HFFc6 (cell line): ENCODE data around the gene MAP3K5. TPM values are rescaled to one million over a fixed set of nuclear protein-coding genes. Genes with fewer than 3 reads are reported as not detected.

Experiments
- DNase-seq: peaks from one replicate; pipeline ENCODE4 v3.0.0-alpha.2; 2018
- H3K27ac Mint-ChIP-seq: 2 replicates; pipeline ENCODE4 v1.8.0; 2020; ENCODE audit warnings: mild to moderate bottlenecking, mixed read lengths
- H3K27me3 Mint-ChIP-seq: 2 replicates; pipeline ENCODE4 v1.8.0; 2021; ENCODE audit warnings: mild to moderate bottlenecking, moderate library complexity, mixed read lengths; ENCODE audit not compliant: insufficient read depth
- H3K36me3 Mint-ChIP-seq: 2 replicates; pipeline ENCODE4 v1.8.0; 2021; ENCODE audit warnings: low read depth, mixed read lengths
- H3K4me1 Mint-ChIP-seq: 2 replicates; pipeline ENCODE4 v1.8.0; 2020; ENCODE audit warnings: low read depth, mixed read lengths
- H3K4me3 Mint-ChIP-seq: 2 replicates; pipeline ENCODE4 v1.8.0; 2020; ENCODE audit warnings: mild to moderate bottlenecking, moderate library complexity, mixed read lengths
- H3K9me3 Mint-ChIP-seq: 2 replicates; pipeline ENCODE4 v1.8.0; 2020; ENCODE audit warnings: mild to moderate bottlenecking, mixed read lengths
- CTCF ChIP-seq: fragments of 200-600 bp; sonication (generic); IDR thresholded peaks from 2 replicates; pipeline ENCODE4 v1.5.0; 2021; ENCODE audit warnings: antibody characterized with exemption, mild to moderate bottlenecking
- total RNA-seq, 6 experiments: library from RNA; stranded (reverse); fragmentation: NEBNext Ultra II Directional; extraction: Animal tissue kit (Norgen Biotek cat#: 25700); gene quantifications; 2 replicates in 1 of 6; 3 replicates in 5 of 6; pipeline ENCODE4 v1.2.3, GENCODE V29; 2021

Gene MAP3K5
- total RNA-seq, 6 experiments from 2014 or later = 11.9 to 22.2 (median 19.1) TPM

- peak overlapping the region; percentile 94 for H3K27ac Mint-ChIP-seq
- no peak for TF ChIP-seq CTCF
- no peaks in the 10 kb centered on the region for H3K9me3 Mint-ChIP-seq
- H3K4me3 Mint-ChIP-seq = peak overlapping the region; percentile 64
- H3K27me3 Mint-ChIP-seq = no peaks in the 10 kb centered on the region; the same call in 1 of the 2 replicates
- peak; percentile 60 for DNase-seq
- H3K4me1 Mint-ChIP-seq = peaks cover 46% of the 10 kb centered on the region
- peaks cover 17% of the 10 kb centered on the region for H3K36me3 Mint-ChIP-seq
Measured at GRCh38 chr6:136782021-136782770, 10.1 kb downstream of the MAP3K5 start.

- no peak for DNase-seq
- Mint-ChIP-seq H3K36me3 (peaks cover 17% of the 10 kb centered on the region), H3K27me3 (no peaks in the 10 kb centered on the region; the same call in 1 of the 2 replicates), H3K4me3 (no peak overlapping the region), H3K9me3 (no peaks in the 10 kb centered on the region), H3K4me1 (peaks cover 43% of the 10 kb centered on the region), H3K27ac (no peak overlapping the region)
- TF ChIP-seq CTCF = no peak
Measured at GRCh38 chr6:136780972-136781371, 11.3 kb downstream of the MAP3K5 start.

GRCh38 chr6:136779682-136780081 lies 12.6 kb downstream of the MAP3K5 start:
- no peak for DNase-seq
- H3K36me3 Mint-ChIP-seq = peaks cover 10% of the 10 kb centered on the region
- no peak overlapping the region for H3K27ac Mint-ChIP-seq
- H3K4me3 Mint-ChIP-seq = no peak overlapping the region
- H3K27me3 Mint-ChIP-seq = no peaks in the 10 kb centered on the region; the same call in 1 of the 2 replicates
- peaks cover 43% of the 10 kb centered on the region for H3K4me1 Mint-ChIP-seq
- no peaks in the 10 kb centered on the region for H3K9me3 Mint-ChIP-seq
- no peak for TF ChIP-seq CTCF

DNA sequence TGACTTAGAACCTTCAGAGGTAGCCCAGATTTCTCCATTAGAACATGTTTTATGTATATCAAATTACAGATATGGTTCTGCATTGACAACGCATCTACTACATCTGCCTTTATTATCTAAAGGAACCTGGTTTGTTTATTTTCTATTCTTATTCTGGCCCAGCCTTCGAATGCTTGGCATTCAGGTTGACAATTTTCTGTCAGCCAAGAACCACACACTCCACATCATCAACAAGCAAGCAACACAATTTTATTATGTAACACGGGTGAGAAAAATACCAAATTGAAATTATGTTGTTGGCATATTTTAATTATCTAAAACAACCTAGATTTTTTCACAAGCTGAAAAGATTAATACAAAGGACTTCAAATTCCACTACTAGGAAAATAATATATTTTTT lies 14.6 kb downstream of the MAP3K5 start:
- no peak overlapping the region for H3K27ac Mint-ChIP-seq
- no peak for TF ChIP-seq CTCF
- no peaks in the 10 kb centered on the region for H3K9me3 Mint-ChIP-seq
- H3K4me3 Mint-ChIP-seq = no peak overlapping the region
- peaks cover 5% of the 10 kb centered on the region; the same call in 1 of the 2 replicates for H3K36me3 Mint-ChIP-seq
- DNase-seq = no peak
- peaks cover 39% of the 10 kb centered on the region for H3K4me1 Mint-ChIP-seq
- peaks cover 1% of the 10 kb centered on the region; the same call in 1 of the 2 replicates for H3K27me3 Mint-ChIP-seq

- Mint-ChIP-seq H3K27me3 (peaks cover 1% of the 10 kb centered on the region; the same call in 1 of the 2 replicates), H3K36me3 (peaks cover 5% of the 10 kb centered on the region; the same call in 1 of the 2 replicates), H3K4me1 (peaks cover 31% of the 10 kb centered on the region), H3K4me3 (no peak overlapping the region), H3K9me3 (no peaks in the 10 kb centered on the region), H3K27ac (peak overlapping the region; percentile 46; the same call in 1 of the 2 replicates)
- TF ChIP-seq CTCF = no peak
- DNase-seq = no peak
Measured at GRCh38 chr6:136775548-136775947, 16.7 kb downstream of the MAP3K5 start.
